OCI-LY3 (cell line): ENCODE data around the gene TBL1XR1.

Experiments used
- EZH2phosphoT487 ChIP-seq: fragments of 200-600 bp; shearing (Covaris generic); IDR thresholded peaks from 2 replicates; pipeline ENCODE4 v1.6.1; 2018; ENCODE audit warnings: antibody characterized with exemption, mixed run types, low read depth
- TF ChIP-seq, protein P1 (sequence below): fragments of 200-600, 300-600 bp; sonication (generic); IDR thresholded peaks from 2 replicates; pipeline ENCODE4 v1.5.1; 2014; ENCODE audit warnings: antibody characterized with exemption, low read length, low read depth

GRCh38 chr3:177141471-177141870, 55.8 kb downstream of the TBL1XR1 start:
- TF ChIP-seq, protein P1, sequence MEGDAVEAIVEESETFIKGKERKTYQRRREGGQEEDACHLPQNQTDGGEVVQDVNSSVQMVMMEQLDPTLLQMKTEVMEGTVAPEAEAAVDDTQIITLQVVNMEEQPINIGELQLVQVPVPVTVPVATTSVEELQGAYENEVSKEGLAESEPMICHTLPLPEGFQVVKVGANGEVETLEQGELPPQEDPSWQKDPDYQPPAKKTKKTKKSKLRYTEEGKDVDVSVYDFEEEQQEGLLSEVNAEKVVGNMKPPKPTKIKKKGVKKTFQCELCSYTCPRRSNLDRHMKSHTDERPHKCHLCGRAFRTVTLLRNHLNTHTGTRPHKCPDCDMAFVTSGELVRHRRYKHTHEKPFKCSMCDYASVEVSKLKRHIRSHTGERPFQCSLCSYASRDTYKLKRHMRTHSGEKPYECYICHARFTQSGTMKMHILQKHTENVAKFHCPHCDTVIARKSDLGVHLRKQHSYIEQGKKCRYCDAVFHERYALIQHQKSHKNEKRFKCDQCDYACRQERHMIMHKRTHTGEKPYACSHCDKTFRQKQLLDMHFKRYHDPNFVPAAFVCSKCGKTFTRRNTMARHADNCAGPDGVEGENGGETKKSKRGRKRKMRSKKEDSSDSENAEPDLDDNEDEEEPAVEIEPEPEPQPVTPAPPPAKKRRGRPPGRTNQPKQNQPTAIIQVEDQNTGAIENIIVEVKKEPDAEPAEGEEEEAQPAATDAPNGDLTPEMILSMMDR, result no peak
- TF ChIP-seq EZH2phosphoT487, result no peak
